Fibroblast of skin of left quadriceps (primary cell): ENCODE data around the gene CRYM.

Source experiments
- DNase-seq, 2 experiments: peaks; one replicate each; pipeline ENCODE4 v3.0.0-alpha.2; 2013; ENCODE audit warnings: low read depth in 2 of 2

Gene CRYM

DNA sequence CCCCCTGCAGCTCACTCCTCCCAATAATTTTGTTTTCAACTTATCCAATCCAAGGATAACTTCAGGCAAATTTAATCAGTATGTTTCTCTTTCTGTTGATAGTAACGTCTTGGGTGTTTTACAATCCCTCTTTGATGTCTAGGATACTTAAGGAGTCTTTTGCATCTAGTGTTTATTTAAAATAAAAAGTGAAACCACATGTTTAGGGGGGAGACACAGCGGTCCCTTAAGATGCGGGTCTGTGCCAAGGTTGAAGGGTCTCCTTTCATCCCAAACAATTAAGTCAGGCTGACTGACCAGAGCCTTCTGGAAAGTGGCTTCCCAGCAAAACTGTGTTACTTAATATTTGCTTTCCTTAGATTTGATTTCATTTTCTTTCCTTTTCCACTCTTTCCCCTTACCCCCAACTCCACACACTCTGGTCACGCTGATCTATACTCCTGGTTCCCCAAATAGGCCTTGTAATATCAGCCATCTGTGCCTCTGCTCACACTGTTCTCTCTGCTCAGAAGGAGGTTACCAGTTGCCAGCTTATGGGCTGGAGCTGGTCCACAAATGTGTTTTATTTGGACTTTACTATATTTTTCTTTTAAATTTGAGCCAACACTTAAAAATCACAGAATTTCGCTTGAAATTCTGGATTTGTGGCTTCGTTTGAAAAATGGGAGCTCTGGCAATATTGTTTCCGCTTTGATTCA is 33.4 kb downstream of the CRYM start:
- no peak for DNase-seq

DNA sequence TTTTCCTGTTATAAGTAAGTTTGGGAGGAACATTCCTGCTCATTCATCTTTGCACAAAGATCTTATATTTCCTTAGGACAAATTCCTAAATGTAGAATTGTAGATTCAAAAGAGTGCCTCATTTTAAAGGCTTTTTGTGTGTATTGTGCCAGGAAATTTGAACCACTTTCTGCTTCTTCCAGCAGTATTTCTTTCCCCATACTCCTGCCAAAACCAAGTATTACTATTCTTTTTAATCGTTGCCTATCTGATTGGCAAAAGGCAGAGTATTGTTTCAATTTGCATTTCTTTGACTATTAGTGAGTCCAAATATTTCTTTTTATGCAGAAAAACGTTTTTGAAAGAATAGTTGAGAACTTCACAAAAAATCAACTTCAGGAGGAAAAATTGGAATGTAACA is 35.3 kb downstream of the CRYM start:
- DNase-seq, result no peak

DNA sequence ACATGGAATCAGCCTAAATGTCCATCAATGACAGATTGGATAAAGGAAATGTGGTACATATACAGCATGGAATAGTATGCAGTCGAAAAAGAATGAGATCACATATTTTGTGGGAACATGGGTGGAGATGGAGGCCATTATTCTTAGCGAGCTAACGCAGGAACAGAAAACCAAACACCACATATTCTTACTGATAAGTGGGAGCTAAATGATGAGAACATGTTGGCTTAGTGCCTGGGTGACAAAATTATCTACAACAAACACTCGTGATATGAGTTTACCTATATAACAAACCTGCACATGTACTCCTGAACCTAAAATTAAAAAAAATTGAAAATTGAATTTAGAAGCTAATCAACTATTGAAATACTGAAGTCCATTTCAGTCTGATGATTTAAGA is 38.4 kb downstream of the CRYM start:
- no peak for DNase-seq

DNA sequence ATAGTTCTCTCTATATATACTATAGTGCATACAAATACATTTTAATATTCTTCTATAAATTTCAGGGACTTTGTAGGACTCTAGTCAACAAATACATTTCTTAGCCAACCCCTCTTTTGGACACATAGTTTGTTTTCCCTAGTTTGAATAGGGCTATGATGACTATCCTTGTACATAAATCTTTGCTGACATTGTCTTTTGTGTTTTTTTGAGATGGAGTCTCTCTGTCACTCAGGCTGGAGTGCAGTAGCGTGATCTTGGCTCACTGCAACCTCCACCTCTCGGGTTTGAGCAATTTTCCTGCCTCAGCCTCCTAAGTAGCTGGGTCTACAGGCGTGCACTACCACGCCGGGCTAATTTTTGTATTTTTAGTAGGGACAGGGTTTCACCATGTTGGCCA is 41.3 kb downstream of the CRYM start:
- DNase-seq, result no peak

DNA sequence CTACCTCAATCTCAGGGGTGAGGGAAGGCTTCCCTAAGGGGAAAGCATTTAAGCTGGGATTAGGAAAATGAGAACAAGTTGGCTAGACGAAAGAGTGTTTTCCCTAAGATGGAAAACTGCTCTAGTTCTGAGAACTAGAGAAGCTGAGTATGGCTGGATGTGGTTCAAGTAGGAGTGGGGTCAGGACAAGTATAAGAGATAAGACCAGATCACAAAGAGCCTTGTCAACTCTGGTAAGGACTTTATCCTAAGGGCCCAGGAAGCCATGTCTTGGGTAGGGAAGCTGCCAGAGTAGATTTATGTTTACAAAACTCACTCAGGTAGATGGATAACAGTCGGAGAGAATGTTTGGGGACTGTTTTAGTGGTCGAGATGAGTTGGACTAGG is 42.9 kb downstream of the CRYM start:
- no peak for DNase-seq

DNA sequence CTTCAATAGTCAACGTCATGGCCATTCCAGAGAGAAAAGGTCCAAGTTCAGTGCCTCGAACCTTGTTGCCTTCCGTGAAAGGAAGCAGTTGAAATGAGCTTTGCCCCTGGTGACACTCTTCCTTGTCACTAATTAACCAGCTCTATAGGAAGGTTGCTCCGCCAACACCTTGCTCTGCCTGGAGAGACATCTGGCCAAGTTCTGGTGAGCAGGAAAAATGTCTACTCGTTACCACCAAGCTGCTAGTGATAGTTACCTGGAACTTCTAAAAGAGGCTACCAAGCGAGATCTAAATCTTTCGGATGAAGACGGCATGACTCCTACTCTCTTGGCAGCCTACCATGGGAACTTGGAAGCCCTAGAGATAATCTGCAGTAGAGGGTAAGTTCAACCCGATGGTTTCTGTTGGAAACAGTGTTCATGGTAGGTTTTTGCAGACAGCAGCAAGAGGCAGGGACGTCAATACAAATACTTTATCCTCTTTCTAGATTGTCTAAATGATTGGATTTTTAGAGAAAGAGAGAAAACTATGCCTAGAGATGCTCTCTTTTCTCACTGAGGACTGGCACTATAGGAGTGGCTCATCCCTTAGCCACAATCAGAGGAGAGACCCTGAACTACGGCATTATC is 44.5 kb downstream of the CRYM start, which contains the start of gene ANKS4B:
ANKS4B (plus strand) TSS at position 179 of the 630 bp plus-strand sequence; CDS start at position 218, 39 bp downstream.
- DNase-seq, result no peak

DNA sequence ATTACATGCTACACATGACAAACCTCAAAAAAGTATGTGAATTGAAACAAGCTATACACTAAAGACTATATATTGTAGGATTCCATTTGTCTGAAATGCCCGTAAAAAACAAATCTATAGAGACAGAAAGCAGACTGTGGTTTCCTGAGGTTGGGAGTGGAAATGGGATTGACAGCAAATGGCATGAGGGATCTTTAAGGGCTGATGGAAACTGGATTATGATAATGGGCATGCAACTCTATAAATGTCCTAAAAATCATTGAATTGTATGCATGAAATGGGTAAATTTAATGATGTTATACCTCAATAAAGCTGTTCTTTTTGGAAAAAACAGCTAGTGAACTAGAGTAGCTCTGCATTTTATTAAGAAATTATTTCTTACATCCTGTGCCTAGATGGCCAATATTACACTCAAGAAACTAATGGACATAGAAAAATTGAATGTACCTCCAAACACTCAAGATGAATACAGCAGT is 45.0 kb downstream of the CRYM start:
- DNase-seq, result no peak

DNA sequence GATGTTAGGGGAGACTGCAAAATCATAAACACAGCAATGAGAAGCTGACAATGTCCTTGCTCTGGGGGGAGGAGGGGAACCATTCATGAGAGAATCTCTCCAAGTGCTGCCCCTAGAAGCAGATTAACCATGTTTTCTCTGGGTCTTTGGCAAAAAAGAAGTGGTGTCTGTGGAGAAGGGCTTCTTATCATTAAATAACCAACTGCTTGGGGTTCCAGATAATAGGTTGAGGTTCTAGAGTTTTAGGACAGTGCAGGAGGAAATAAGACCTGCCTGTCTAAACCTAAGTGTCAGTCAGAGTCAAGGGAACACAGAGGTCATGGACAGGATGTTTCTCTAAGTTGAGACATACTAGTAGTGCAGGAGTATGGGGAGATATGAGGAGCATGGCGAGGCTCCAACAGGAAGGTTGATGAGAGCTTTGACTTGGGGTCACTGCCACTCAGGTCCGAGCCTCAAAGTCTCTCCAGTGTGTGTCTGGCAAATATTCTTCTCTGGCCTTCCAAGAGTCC is 49.7 kb downstream of the CRYM start:
- DNase-seq, result no peak

DNA sequence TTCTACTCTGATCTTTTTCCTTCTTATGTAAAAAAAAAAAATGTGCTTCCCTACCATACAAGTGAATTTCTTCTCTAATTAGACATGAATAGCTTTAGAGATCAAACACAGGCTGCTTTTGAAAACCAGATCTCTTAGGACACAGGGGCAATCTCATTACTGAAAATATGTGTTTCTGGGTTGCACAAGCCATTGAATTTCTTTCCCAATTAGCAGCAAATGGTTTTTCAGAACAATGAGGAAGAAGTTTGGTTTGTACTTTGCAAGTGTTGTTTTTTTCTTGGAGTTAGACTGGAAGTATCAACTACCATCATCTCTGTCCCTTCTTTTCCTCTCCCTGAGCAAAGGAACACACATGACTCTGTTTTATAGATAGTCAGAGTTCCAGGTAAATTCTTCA is 50.2 kb downstream of the CRYM start:
- DNase-seq, result no peak

DNA sequence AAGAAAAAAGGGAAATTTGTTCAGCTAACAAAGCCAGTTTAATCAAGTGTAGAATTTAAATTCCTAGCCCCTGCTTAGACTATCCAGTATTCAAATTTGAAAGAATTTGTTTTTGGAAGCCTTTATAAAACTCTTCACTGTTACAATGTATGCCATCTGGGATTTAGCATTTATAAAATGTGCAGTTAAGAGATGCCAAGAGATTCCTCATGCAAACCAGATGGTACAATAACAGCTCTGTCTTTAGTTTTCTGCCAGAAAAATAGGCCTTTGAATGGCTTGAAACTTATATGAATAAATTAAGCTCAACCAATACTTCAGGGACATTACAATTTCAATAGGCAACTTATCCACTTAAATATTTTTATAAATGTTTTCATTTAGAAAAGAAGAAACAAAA is 51.3 kb downstream of the CRYM start:
- DNase-seq, result no peak

DNA sequence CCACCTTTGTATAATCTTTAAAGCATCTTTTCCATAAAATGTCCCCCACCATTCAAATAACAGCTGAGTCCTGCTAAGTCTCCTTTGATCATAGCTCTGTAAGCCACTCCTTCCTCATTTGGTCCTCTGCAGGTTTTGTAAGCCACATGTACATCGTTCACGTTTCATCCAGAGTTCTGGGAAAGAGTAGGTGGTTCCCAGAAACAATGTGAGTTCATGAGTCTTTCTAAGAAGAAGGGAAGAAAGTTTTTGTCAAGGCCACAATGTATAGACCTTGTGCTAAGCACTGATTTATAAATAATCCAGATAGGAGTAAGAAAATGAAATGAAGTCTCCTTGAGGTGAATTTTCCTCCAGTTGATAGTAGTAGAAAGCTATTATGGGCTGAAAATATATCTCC is 53.3 kb downstream of the CRYM start:
- no peak for DNase-seq

DNA sequence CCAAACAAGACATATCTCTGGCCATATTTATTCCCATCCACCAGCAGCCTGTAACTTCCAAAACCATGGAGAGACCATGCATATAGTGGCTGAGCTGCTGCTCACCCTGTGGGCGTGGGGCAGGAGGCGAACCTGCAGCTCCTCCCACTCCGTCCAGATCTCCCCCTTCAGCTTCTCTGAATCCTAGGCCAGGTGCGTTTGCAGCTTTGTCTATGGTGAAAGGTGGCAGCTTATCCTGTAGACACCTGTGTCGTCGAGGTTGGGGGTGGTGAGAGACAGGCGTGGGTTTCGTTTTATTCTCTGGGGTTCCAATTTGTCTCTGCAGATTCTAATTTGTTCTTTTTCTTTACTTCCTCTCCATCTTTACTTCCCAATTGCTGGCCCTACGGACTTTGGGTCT is 54.3 kb downstream of the CRYM start:
- no peak for DNase-seq

DNA sequence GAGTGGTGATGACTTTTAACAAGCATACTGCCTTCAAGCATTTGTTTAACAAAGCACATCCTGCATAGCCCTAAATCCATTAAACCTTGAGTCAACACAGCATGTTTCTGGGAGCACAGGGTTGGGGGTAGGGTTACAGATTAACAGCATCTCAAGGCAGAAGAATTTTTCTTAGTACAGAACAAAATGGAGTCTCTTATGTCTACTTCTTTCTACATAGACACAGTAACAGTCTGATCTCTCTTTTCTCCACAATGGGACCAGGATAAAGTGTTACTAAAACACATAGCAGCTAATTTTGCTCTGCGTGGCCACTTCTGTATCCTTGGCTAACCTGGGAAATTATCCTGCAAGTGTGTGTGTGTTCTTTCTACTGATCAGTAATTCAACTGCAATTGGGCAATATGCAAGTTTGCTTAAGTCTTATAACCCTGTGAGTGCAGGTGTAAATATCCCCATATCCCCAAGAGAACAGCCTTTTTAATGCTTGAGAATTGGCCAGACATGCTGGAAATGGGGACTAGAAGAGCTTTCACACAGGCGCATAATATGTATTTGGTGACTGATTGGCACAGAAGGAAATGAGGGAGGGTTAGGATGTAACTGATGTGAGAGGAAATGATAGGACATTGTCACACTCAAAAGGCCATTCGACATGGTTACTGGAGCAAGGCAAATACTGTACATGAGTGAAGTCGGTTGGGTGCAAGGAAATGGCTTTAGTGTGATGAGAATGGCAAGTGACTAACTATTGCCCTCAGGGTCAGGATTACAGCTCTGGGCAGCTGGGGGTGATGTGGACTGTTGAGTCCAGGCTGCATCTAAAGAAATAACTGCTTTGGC is 55.4 kb downstream of the CRYM start:
- no peak for DNase-seq

DNA sequence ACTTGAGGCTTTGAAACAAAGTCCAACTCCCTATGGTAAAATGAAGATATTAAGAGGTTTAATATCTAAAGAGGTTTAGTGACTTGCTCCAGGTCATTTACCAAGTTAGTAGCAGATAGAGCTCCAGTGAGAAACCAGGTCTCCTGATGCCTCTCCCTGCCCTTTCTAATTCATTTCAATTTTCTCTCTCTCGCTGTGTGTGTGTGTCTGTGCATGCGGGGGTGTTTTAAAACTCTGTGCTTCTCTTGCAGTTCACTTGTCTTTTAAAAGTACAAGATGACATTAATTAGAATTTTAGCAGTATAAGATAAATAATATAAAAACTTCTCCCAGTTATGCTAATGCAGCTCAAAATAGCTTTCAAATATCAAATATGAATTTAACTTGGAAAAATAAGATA is 58.5 kb downstream of the CRYM start:
- no peak for DNase-seq

DNA sequence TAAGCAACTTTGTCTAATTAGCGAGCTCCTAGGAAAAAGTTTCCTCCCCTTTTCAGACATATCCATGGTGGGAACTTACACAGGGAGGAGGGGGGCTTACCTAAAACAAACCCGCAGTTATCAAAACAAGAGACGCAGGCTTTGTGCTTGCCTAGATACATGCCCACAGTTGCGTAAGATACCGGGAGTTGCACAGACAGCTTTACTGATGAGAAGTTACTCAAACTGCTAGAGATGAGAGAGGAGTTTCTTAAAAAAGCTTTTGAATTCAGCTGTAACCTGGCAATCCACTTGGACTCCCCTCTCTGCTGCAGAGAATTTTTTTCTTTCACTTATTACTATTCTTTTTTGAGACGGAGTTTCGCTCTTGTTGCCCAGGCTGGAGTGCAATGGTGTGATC is 59.9 kb downstream of the CRYM start:
- DNase-seq, result no peak

DNA sequence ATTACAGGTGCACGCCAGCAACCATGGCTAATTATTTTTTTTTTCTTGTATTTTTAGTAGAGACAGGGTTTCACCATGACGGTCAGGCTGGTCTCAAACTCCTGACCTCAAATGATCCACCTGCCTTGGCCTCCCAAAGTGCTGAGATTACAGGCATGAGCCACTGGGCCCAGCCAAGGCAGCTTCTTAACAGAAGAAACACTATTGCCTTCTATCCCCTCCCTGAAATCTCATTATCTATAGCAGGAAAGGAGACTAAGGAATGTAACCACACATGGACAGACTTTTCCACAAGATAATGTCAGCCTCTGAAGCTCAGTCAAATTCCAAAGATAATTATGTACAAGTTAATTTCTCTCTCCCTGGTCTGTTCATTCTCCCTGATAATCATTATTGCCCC is 61.0 kb downstream of the CRYM start:
- no peak for DNase-seq

DNA sequence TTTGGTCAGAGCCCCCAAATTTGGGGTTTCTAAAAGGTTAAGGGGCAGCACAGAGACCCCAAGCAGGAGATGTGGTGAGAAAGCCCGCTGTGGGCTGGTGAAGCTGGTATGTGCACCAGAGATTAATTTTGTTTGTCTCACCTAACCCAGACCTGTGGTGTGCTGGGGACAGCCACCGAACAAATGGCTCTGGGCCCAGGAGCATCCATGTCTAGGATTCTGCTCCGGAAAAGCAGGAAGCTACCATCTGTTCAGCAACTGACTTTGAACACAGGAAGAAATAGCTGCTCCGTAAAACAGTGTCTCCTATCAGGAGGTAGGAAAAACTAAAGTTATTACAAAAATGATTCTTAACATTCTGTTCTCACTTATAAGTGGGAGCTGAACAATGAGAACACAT is 64.0 kb downstream of the CRYM start:
- DNase-seq, result no peak

DNA sequence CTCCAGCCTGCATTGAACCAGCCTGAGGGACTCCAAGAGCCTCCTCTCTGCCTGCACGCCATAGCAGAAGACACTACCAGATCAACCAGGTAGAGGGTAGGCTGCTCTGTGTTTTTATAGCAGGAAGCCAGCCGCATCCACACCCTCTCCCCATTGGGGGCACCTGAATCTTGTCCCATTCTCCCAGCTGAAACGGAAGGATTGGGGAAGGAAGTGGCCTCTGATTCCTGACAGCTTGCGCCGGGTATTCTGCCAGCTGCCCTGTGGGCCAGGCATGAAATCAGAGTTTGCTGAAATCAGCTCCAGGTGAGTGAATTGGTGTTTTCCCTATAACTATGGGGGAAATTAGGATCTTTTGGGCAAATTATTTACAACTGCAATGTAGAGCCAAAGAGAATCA is 66.6 kb downstream of the CRYM start, which contains the start of gene ZP2:
ZP2 (minus strand) TSS at position 89 of the 400 bp plus-strand sequence; CDS start at position 62, 27 bp downstream.
- no peak for DNase-seq
